GM21717 (cell line): ENCODE results near the gene NUF2.

Experiments used
- ATAC-seq: cut with Tn5 transposase; IDR thresholded peaks from one replicate; pipeline ENCODE4 v1.9.1; 2021; ENCODE audit warnings: mild to moderate bottlenecking, moderate library complexity; ENCODE audit not compliant: unreplicated experiment

NUF2 gene

DNA sequence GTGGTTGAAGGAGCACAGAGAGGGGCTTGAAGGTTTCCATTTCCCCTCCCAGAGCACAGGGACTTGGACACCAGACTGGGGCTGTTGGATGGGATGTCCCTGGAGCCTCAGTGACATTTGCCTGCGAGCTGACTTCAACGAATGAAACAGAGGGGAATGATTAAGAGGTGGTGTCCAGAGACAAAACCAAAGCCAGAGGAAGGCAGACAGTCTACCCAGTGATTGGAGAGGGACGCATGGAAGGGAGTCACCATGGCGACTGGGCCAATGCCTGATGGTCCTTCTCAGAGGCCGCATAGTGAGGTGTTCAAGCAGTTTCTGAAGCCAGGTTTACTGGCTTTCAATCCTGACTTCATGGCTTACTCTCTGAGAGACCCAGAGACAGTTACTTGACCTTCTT lies 77.2 kb downstream of the NUF2 start:
- no peak for ATAC-seq

DNA sequence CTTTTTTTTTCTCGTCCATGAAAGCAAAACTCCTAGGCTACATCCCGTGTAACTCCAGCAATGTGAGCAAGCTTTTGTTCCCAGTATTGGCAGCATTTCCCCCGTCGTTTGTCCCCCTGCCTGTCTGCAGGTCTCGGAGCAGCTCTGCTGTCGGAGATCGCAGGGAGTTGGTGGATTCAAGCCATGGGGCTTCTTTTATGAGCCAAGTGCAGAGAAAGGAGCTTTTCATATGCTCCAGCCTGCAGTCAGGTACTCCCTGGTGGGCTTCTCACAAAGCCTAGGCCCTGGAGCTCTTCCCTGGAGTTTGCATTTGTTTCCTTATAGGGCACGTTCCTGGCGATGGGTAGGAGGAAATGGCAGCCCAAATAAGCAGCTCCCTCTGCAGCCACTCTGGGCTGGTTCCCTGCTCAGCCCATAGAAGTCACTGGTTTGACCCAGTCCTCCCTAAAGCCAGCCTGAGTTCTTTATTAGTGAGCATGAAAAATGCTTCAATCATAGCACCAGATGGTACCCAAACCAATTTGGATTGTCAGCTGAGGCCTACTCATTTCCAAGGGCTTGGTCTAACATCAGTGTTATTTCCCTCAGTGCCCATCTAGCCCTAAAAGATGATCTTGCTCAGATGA lies 78.3 kb downstream of the NUF2 start:
- no peak for ATAC-seq

DNA sequence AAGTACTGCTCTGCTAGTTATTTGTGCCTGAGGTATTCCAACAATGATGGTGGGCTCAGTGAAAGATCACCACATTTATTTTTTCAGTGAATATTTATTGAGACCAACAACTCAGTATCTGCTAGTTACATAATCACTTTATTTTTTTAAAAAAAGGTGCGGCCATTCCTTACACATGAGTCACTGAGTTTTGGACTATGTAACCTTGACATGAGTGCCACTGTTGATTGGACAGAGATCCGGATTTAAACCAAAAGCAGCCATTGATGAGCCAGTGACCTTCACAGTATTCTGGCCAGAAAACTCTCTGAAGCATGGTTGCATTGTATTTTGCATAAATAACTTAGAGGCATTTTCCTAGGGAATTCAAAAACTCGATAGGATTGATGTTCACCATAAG lies 79.5 kb downstream of the NUF2 start:
- ATAC-seq: no peak
